K562 (cell line): ENCODE results near the gene SDE2. TPM values are rescaled to one million over a fixed set of nuclear protein-coding genes. Genes with fewer than 3 reads are reported as not detected.

ENCODE experiments used
- HINFP ChIP-seq: fragments of 450-650 bp; conservative IDR thresholded peaks from 2 replicates; pipeline ENCODE4 v1.6.1; 2016; ENCODE audit warnings: missing genetic modification characterization, low read depth, mild to moderate bottlenecking, control low read depth, missing compliant biosample characterization
- HMBOX1 ChIP-seq: sonication (generic); IDR thresholded peaks from 2 replicates; pipeline ENCODE4 v1.6.1; 2016
- HNRNPLL ChIP-seq: fragments of 200-400 bp; formaldehyde crosslinking; IDR thresholded peaks from 2 replicates; pipeline ENCODE4 v1.6.1; 2017; ENCODE audit warnings: low read length, low read depth, mild to moderate bottlenecking; ENCODE audit not compliant: poor library complexity, severe bottlenecking
- KLF6 ChIP-seq: fragments of 250-450 bp; sonication (Bioruptor Pico); IDR thresholded peaks from 2 replicates; pipeline ENCODE4 v1.4.0; 2020; ENCODE audit warnings: mild to moderate bottlenecking, moderate library complexity, borderline replicate concordance
- NFE2L1 ChIP-seq: fragments of 450-650 bp; IDR thresholded peaks from 2 replicates; pipeline ENCODE4 v1.6.1; 2016; ENCODE audit warnings: missing genetic modification characterization, low read depth, mild to moderate bottlenecking, missing compliant biosample characterization, moderate library complexity, borderline replicate concordance
- PHF21A ChIP-seq: fragments of 450-650 bp; IDR thresholded peaks from 2 replicates; pipeline ENCODE4 v1.6.1; 2017; ENCODE audit warnings: low read depth, borderline replicate concordance
- PHTF2 ChIP-seq: fragments of 250-450 bp; sonication (Bioruptor Pico); IDR thresholded peaks from 2 replicates; pipeline ENCODE4 v1.5.0; 2021; ENCODE audit warnings: mild to moderate bottlenecking
- RB1 ChIP-seq: fragments of 450-650 bp; IDR thresholded peaks from 2 replicates; pipeline ENCODE4 v1.6.1; 2017; ENCODE audit warnings: low read depth, mild to moderate bottlenecking
- SP2 ChIP-seq: IDR thresholded peaks from 2 replicates; pipeline ENCODE4 v1.6.1; 2011; ENCODE audit warnings: mild to moderate bottlenecking, low read depth, low read length, moderate library complexity; ENCODE audit not compliant: poor library complexity, severe bottlenecking; ENCODE audit errors: extremely low read depth
- ZNF121 ChIP-seq: sonication (generic); formaldehyde crosslinking; conservative IDR thresholded peaks from 2 replicates; pipeline ENCODE4 v1.8.0; 2022; ENCODE audit warnings: missing genetic modification reagents
- ZNF197 ChIP-seq: fragments of 200-800 bp; sonication (Bioruptor generic); IDR thresholded peaks from 2 replicates; pipeline ENCODE4 v1.6.1; 2016; ENCODE audit warnings: low read depth, missing genetic modification characterization, missing compliant biosample characterization
- ZNF384 ChIP-seq: IDR thresholded peaks from 2 replicates; pipeline ENCODE4 v1.6.1; 2012; ENCODE audit warnings: low read depth, low read length, improper control_type of control experiment
- ZNF766 ChIP-seq: fragments of 200-800 bp; sonication (Bioruptor generic); conservative IDR thresholded peaks from 2 replicates; pipeline ENCODE4 v1.6.1; 2016; ENCODE audit warnings: missing genetic modification characterization, missing compliant biosample characterization
- polyA plus RNA-seq, 8 experiments: library from polyadenylated mRNA; depleted of rRNA in 4 of 8; stranded (reverse) in 5 of 8; unstranded in 3 of 8; fragments of >200 nt; fragmentation: Nextera tagmentation in 2 of 8; fragmentation: Illumina TruSeq in 1 of 8; extraction: Ambion mirVana in 2 of 8; extraction: Trizol in 1 of 8; gene quantifications; 2 replicates each; pipeline versions ENCODE4 v1.2.1 to v1.2.3, GENCODE V29; 2011 to 2014; ENCODE audit warnings: inconsistent platforms in 1 of 8, missing spikeins in 1 of 8
- total RNA-seq, 7 experiments: library from RNA; depleted of rRNA in 6 of 7; stranded (reverse); fragments of >200 nt in 6 of 7; fragmentation: Illumina TruSeq in 2 of 7; extraction: Trizol in 2 of 7; gene quantifications; 2 replicates each; pipeline versions ENCODE4 v1.2.1 to v1.2.3, GENCODE V29; 2011 to 2021; ENCODE audit warnings: low replicate concordance in 1 of 7
- TF ChIP-seq, protein P1 (sequence below): IDR thresholded peaks from 2 replicates; pipeline ENCODE4 v1.6.1; 2014; ENCODE audit warnings: antibody characterized with exemption
- TF ChIP-seq, protein P2 (sequence below): sonication (generic); formaldehyde crosslinking; IDR thresholded peaks from 2 replicates; pipeline ENCODE4 v1.8.0; 2022; ENCODE audit warnings: mild to moderate bottlenecking, missing genetic modification reagents, borderline replicate concordance
- TF ChIP-seq, protein P3 (sequence below): fragments of 450-650 bp; IDR thresholded peaks from 2 replicates; pipeline ENCODE4 v1.7.0; 2016; ENCODE audit warnings: borderline replicate concordance
- TF ChIP-seq, protein P4 (sequence below): sonication (generic); formaldehyde crosslinking; IDR thresholded peaks from 2 replicates; pipeline ENCODE4 v1.8.0; 2022; ENCODE audit warnings: missing genetic modification reagents, mild to moderate bottlenecking, borderline replicate concordance

Gene SDE2
- total and polyA plus RNA-seq, 9 of the 15 experiments (the other 6 are each of a cell fraction or from before 2014, with no cell fraction given): 14.3 to 62.3 (median 46.0) TPM

DNA sequence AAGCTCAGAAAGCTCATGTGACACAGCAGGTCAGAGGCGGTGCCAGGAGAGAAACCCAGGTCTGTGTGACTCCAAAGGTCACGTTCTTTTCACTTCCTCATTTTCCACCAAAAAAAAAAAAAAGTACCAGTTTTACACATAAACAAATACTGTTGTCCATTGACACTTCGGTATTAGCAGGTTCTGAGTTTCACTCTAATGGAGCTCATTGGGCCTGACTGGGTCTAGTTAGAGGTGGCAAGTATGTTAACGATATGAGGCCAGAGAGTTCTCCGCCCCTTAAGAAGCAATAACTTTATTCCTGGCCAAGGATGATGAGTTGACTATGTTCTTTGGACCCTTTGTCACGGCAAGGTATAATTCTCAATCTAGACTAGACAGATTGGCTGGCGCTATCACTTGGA, 30.0 kb upstream of the SDE2 start (continued):
- TF ChIP-seq HINFP (tag) (no peak), ZNF197 (0 out of 2 replicates have a peak, but pooled peaks have one; percentile 37), NFE2L1 (tag) (no peak), RB1 (no peak), ZNF121 (CRISPR knock-in tag) (no peak), KLF6 (no peak), PHF21A (no peak), PHTF2 (CRISPR knock-in tag) (0 out of 2 replicates have a peak, but pooled peaks have one; percentile 49), SP2 (no peak), HNRNPLL (no peak), HMBOX1 (no peak), ZNF766 (CRISPR knock-in tag) (0 out of 2 replicates have a peak, but pooled peaks have one; percentile 29), ZNF384 (peak; percentile 89)
- TF ChIP-seq, protein P1, sequence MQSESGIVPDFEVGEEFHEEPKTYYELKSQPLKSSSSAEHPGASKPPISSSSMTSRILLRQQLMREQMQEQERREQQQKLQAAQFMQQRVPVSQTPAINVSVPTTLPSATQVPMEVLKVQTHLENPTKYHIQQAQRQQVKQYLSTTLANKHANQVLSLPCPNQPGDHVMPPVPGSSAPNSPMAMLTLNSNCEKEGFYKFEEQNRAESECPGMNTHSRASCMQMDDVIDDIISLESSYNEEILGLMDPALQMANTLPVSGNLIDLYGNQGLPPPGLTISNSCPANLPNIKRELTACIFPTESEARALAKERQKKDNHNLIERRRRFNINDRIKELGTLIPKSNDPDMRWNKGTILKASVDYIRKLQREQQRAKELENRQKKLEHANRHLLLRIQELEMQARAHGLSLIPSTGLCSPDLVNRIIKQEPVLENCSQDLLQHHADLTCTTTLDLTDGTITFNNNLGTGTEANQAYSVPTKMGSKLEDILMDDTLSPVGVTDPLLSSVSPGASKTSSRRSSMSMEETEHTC: peak; percentile 78; the same call in 1 of the 2 replicates
- TF ChIP-seq, protein P2, sequence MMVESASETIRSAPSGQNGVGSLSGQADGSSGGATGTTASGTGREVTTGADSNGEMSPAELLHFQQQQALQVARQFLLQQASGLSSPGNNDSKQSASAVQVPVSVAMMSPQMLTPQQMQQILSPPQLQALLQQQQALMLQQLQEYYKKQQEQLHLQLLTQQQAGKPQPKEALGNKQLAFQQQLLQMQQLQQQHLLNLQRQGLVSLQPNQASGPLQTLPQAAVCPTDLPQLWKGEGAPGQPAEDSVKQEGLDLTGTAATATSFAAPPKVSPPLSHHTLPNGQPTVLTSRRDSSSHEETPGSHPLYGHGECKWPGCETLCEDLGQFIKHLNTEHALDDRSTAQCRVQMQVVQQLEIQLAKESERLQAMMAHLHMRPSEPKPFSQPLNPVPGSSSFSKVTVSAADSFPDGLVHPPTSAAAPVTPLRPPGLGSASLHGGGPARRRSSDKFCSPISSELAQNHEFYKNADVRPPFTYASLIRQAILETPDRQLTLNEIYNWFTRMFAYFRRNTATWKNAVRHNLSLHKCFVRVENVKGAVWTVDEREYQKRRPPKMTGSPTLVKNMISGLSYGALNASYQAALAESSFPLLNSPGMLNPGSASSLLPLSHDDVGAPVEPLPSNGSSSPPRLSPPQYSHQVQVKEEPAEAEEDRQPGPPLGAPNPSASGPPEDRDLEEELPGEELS (CRISPR knock-in tag): no peak
- TF ChIP-seq, protein P3, sequence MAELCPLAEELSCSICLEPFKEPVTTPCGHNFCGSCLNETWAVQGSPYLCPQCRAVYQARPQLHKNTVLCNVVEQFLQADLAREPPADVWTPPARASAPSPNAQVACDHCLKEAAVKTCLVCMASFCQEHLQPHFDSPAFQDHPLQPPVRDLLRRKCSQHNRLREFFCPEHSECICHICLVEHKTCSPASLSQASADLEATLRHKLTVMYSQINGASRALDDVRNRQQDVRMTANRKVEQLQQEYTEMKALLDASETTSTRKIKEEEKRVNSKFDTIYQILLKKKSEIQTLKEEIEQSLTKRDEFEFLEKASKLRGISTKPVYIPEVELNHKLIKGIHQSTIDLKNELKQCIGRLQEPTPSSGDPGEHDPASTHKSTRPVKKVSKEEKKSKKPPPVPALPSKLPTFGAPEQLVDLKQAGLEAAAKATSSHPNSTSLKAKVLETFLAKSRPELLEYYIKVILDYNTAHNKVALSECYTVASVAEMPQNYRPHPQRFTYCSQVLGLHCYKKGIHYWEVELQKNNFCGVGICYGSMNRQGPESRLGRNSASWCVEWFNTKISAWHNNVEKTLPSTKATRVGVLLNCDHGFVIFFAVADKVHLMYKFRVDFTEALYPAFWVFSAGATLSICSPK: no peak
- TF ChIP-seq, protein P4, sequence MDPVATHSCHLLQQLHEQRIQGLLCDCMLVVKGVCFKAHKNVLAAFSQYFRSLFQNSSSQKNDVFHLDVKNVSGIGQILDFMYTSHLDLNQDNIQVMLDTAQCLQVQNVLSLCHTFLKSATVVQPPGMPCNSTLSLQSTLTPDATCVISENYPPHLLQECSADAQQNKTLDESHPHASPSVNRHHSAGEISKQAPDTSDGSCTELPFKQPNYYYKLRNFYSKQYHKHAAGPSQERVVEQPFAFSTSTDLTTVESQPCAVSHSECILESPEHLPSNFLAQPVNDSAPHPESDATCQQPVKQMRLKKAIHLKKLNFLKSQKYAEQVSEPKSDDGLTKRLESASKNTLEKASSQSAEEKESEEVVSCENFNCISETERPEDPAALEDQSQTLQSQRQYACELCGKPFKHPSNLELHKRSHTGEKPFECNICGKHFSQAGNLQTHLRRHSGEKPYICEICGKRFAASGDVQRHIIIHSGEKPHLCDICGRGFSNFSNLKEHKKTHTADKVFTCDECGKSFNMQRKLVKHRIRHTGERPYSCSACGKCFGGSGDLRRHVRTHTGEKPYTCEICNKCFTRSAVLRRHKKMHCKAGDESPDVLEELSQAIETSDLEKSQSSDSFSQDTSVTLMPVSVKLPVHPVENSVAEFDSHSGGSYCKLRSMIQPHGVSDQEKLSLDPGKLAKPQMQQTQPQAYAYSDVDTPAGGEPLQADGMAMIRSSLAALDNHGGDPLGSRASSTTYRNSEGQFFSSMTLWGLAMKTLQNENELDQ (CRISPR knock-in tag): no peak
